Thyroid gland (tissue), 4 donors: ENCODE measurements around the gene KRT85. TPM values are rescaled to one million over a fixed set of nuclear protein-coding genes. Genes with fewer than 3 reads are reported as not detected.
"Not testable (repeated sequence)": the region's sequence is repeated elsewhere in the genome, so short reads cannot be mapped to it uniquely, and the experiment has no call there.

Source experiments
- DNase-seq, 2 donors: peaks; one replicate each; pipeline ENCODE4 v3.0.0-alpha.2; 2019
- H3K27ac ChIP-seq, 3 donors: fragments of 200-600 bp; sonication (generic); 1 replicate in 2 of 3; 2 replicates in 1 of 3; pipeline ENCODE4 v1.5.1; 2016 to 2019; ENCODE audit warnings: mild to moderate bottlenecking in 1 of 3, moderate library complexity in 1 of 3
- H3K27me3 ChIP-seq: fragments of 200-600 bp; sonication (generic); one replicate; pipeline ENCODE4 v1.5.1; 2019
- H3K36me3 ChIP-seq, 2 donors: fragments of 200-600 bp; sonication (generic); one replicate each; pipeline ENCODE4 v1.5.1; 2016 to 2019
- H3K4me1 ChIP-seq, 2 donors: fragments of 200-600 bp; sonication (generic); one replicate each; pipeline ENCODE4 v1.5.1; 2017 to 2019
- H3K4me3 ChIP-seq, 3 donors: fragments of 200-600 bp; sonication (generic); replicated peaks in 1 of 3; 1 replicate in 2 of 3; 2 replicates in 1 of 3; pipeline ENCODE4 v1.5.1; 2016; ENCODE audit warnings: mild to moderate bottlenecking in 1 of 3
- H3K9me3 ChIP-seq: fragments of 200-600 bp; sonication (generic); one replicate; pipeline ENCODE4 v1.5.1; 2017
- POLR2A ChIP-seq, 2 donors: fragments of 450-650 bp; IDR thresholded peaks; one replicate each; pipeline ENCODE4 v1.6.1; 2017; ENCODE audit warnings: antibody characterized with exemption in 2 of 2, mild to moderate bottlenecking in 2 of 2, moderate library complexity in 1 of 2
- WGBS, 2 donors: methylation state at CpG; one replicate each; pipeline ENCODE4 v1.1.5; 2017; 5-methylcytosine and 5-hydroxymethylcytosine counted together
- intact Hi-C: fragments of 100-400 bp; cut with DNase I; formaldehyde crosslinking; loops from one replicate; pipeline ENCODE4 v1.15.1; 2023
- total RNA-seq, 4 donors: library from RNA; depleted of rRNA; stranded (reverse); fragments of >200 nt; gene quantifications; one replicate each; pipeline ENCODE4 v1.2.3, GENCODE V29; 2016
- TF ChIP-seq, protein P1 (sequence below), 6 experiments: fragments of 200-600 bp in 3 of 6; fragments of 450-650 bp in 3 of 6; sonication (generic) in 3 of 6; IDR thresholded peaks; one replicate each; pipeline ENCODE4 v1.5.1; 2016 to 2019; ENCODE audit warnings: antibody characterized with exemption in 6 of 6, mild to moderate bottlenecking in 2 of 6, inconsistent platforms in 1 of 6, moderate library complexity in 1 of 6

KRT85 gene
- total RNA-seq, 4 donors from 2014 or later = not detected

DNA sequence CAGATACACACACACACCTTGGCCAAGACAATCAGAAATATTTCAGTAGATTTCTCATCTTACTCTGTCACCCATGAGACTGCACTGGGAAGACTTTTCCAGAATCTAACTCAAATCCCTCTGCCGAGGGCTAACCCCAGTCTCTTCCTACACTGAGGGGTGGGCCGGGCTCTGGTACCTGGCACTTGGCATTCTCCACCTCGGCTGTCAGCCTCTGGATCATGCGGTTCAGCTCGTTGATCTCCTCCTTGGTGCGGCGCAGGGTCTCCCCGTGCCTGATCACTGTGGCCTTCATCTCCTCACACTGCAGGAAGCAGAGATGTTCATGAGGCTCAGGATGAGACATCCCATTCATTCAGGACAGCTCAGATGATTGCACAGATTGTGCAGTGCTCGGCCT lies 51.0 kb downstream of the KRT85 start:
- Histone ChIP-seq H3K27me3 (no peaks in the 10 kb centered on the region), H3K4me1 (peaks cover 3 to 6% of the 10 kb centered on the region in 2 donors), H3K9me3 (no peaks in the 10 kb centered on the region), H3K4me3 (no peak overlapping the region), H3K27ac (no peak overlapping the region), H3K36me3 (no peaks in the 10 kb centered on the region)
- WGBS, 2 donors = 76 to 93% methylated on average over 6 to 9 of the region's 9 CpGs
- no peak for DNase-seq
- TF ChIP-seq, protein P1, sequence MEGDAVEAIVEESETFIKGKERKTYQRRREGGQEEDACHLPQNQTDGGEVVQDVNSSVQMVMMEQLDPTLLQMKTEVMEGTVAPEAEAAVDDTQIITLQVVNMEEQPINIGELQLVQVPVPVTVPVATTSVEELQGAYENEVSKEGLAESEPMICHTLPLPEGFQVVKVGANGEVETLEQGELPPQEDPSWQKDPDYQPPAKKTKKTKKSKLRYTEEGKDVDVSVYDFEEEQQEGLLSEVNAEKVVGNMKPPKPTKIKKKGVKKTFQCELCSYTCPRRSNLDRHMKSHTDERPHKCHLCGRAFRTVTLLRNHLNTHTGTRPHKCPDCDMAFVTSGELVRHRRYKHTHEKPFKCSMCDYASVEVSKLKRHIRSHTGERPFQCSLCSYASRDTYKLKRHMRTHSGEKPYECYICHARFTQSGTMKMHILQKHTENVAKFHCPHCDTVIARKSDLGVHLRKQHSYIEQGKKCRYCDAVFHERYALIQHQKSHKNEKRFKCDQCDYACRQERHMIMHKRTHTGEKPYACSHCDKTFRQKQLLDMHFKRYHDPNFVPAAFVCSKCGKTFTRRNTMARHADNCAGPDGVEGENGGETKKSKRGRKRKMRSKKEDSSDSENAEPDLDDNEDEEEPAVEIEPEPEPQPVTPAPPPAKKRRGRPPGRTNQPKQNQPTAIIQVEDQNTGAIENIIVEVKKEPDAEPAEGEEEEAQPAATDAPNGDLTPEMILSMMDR (IDR thresholded peaks at IDR 0.05) = no peak
- no peak for TF ChIP-seq POLR2A (IDR thresholded peaks at IDR 0.05)
- intact Hi-C loops = no loop called here

DNA sequence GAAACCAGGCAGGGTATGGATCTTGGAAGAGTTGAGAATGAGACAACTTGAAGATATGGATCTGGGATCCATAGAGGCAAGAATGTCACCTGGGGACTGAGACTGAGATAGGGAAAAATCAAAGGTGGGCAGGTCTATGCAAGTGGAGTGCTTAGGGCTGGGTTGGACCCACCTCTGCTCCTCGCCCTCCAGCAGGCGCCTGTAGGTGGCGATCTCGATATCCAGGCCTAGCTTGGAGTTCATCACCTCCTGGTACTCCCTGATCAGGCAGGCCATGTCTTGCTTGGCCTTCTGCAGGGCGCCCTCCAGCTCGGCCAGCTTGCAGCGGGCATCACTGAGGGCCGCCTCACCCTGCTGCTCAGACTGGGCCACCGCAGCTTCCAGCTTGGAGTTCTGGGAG lies 51.6 kb downstream of the KRT85 start:
- H3K27me3 ChIP-seq, H3K27ac ChIP-seq, intact Hi-C loops, H3K4me3 ChIP-seq, H3K36me3 ChIP-seq, H3K9me3 ChIP-seq, H3K4me1 ChIP-seq: not testable (repeated sequence)
- WGBS, 2 donors = 62 to 84% methylated on average over 5 to 9 of the region's 9 CpGs
- TF ChIP-seq, protein P1 (IDR thresholded peaks at IDR 0.05) = peak in 1 of 6 experiments; percentile 14
- peak in 1 of 2 donors; percentile 19 for DNase-seq

DNA sequence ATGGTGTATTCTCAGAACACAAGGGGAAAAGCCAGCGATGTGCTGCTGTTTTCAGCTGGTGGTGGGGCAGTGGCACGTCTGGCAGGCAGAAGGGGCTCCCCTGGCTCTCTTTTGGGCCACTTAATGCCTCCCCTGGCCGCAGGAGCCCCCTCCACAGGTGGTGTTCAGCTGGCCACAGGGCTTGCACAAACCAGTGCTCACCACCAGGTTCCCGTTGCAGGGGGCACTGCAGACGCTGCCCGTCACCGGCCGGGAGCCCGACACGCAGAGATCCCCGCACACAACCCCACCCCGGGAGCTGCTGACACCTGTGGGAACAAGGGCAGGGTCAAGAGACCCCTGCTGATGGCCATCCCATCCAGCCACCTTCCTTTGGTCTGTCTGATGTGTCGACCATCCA lies 52.8 kb downstream of the KRT85 start:
- no peaks in the 10 kb centered on the region for H3K27me3 ChIP-seq
- H3K9me3 ChIP-seq = no peaks in the 10 kb centered on the region
- intact Hi-C loops = no loop called here
- peaks cover under 1 to 4% of the 10 kb centered on the region in 2 donors for H3K4me1 ChIP-seq
- H3K36me3 ChIP-seq = no peaks in the 10 kb centered on the region
- no peak overlapping the region for H3K27ac ChIP-seq
- TF ChIP-seq, protein P1 (IDR thresholded peaks at IDR 0.05) = no peak
- no peak overlapping the region for H3K4me3 ChIP-seq
- 87 to 88% methylated on average over 6 to 10 of the region's 13 CpGs for WGBS, 2 donors
- DNase-seq = no peak

DNA sequence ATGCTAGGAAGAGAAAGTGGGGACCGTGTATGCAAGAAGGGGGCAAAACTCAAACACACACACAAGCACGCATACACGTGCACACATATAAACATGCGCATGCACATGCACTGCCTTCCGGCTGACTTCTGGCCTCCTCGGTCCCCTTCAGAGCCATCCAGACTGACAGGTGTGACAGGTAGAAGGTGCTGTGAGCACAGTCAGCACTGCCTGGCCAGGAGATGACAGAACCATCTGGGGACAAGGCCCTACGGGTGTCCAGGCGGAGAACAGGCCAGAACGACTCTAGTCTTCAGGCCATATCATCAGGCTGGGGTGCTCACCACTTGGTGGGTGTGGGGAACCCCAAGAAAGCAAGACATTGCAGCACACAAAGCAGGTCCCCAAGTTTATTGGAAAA lies 53.4 kb downstream of the KRT85 start:
- no peaks in the 10 kb centered on the region for H3K36me3 ChIP-seq
- H3K4me1 ChIP-seq = peaks cover 6 to 10% of the 10 kb centered on the region in 2 donors
- DNase-seq = no peak
- intact Hi-C loops = no loop called here
- H3K9me3 ChIP-seq = no peaks in the 10 kb centered on the region
- H3K4me3 ChIP-seq = no peak overlapping the region
- no peaks in the 10 kb centered on the region for H3K27me3 ChIP-seq
- H3K27ac ChIP-seq = no peak overlapping the region
- 87 to 89% methylated on average over 8 to 9 of the region's 9 CpGs for WGBS, 2 donors
- TF ChIP-seq, protein P1 (IDR thresholded peaks at IDR 0.05) = no peak
- TF ChIP-seq POLR2A (IDR thresholded peaks at IDR 0.05) = no peak

DNA sequence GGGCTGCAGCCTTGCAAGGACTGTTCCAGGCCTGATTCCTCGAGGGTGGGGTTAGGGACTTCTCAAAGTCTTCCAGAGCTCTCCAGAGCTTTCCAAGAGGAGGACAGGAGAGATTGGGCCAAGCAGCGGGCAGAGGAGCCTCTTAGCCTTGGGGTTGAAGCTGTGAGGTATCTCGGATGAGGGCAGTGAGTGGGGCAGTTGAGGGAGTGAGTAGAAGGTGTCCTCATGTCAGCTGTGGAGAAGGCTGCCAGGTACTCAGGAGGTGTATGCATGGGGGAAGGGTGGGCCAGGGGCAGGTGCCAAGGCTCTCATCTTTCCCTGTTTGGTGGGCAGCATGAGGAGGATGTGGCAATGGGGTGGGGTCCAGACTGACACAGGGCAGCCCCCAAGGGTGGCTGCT lies 53.8 kb downstream of the KRT85 start:
- intact Hi-C loops = no loop called here
- peaks cover 11 to 14% of the 10 kb centered on the region in 2 donors for H3K4me1 ChIP-seq
- H3K4me3 ChIP-seq = no peak overlapping the region
- H3K27me3 ChIP-seq = no peaks in the 10 kb centered on the region
- 68 to 76% methylated on average over 3 of the region's 3 CpGs for WGBS, 2 donors
- no peaks in the 10 kb centered on the region for H3K9me3 ChIP-seq
- no peaks in the 10 kb centered on the region for H3K36me3 ChIP-seq
- no peak overlapping the region for H3K27ac ChIP-seq
- no peak for DNase-seq
- TF ChIP-seq POLR2A (IDR thresholded peaks at IDR 0.05) = no peak
- TF ChIP-seq, protein P1 (IDR thresholded peaks at IDR 0.05) = no peak
